Measurements from ENCODE around the gene CUL2.

Gene CUL2

DNA sequence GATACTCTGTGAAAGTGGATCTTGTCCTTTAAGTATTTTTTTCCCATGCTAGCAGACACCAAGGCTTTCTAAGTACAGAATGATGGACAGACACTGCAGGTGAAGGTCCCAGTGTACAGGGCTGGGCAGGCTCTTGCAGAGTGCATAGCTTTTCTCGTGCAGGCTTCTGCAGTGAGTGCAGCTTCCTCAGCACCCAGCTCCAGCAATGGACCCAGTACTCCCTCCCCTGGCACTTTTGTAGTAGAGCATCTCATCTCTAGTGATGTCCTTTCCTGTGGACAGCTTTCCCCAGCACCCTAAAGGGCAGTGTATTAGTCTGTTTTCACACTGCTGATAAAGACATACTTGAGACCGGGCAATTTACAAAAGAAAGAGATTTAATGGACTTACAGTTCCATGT is 104.3 kb downstream of the CUL2 start:
- no peak overlapping the region for H3K9ac ChIP-seq (ENCODE audit: low read length)
- no peaks in the 10 kb centered on the region for H3K27me3 ChIP-seq (ENCODE audit: low read length)
- peaks cover 8% of the 10 kb centered on the region; the same call in 1 of the 2 replicates for H3K9me3 ChIP-seq (ENCODE audit: insufficient read depth, low read length)
- no peaks in the 10 kb centered on the region for H3K79me2 ChIP-seq (ENCODE audit: insufficient read depth, low read length)
- H3K36me3 ChIP-seq (ENCODE audit: low read length): no peaks in the 10 kb centered on the region
- no peak overlapping the region for H3K4me2 ChIP-seq (ENCODE audit: low read depth, low read length, poor library complexity, severe bottlenecking)
- H3K9me2 ChIP-seq (replicated peaks; ENCODE audit: insufficient read depth, low read length): no peaks in the 10 kb centered on the region
- H3K27ac ChIP-seq (ENCODE audit: low read depth, low read length): no peak overlapping the region
- H3F3A ChIP-seq (ENCODE audit: insufficient read depth): no peaks in the 10 kb centered on the region
- TF ChIP-seq EZH2phosphoT487 (conservative IDR thresholded peaks at IDR 0.05; ENCODE audit: low read length): no peak
- TF ChIP-seq, protein P1, sequence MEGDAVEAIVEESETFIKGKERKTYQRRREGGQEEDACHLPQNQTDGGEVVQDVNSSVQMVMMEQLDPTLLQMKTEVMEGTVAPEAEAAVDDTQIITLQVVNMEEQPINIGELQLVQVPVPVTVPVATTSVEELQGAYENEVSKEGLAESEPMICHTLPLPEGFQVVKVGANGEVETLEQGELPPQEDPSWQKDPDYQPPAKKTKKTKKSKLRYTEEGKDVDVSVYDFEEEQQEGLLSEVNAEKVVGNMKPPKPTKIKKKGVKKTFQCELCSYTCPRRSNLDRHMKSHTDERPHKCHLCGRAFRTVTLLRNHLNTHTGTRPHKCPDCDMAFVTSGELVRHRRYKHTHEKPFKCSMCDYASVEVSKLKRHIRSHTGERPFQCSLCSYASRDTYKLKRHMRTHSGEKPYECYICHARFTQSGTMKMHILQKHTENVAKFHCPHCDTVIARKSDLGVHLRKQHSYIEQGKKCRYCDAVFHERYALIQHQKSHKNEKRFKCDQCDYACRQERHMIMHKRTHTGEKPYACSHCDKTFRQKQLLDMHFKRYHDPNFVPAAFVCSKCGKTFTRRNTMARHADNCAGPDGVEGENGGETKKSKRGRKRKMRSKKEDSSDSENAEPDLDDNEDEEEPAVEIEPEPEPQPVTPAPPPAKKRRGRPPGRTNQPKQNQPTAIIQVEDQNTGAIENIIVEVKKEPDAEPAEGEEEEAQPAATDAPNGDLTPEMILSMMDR (IDR thresholded peaks at IDR 0.05; ENCODE audit: insufficient read depth, low read length, poor library complexity, severe bottlenecking): no peak
- H2AFZ ChIP-seq (ENCODE audit: low read depth, low read length, severe bottlenecking): no peak overlapping the region
- H3K4me3 ChIP-seq (ENCODE audit: insufficient read depth, low read length, poor library complexity, severe bottlenecking): no peak overlapping the region
- no peaks in the 10 kb centered on the region for H4K20me1 ChIP-seq (ENCODE audit: low read depth, low read length)

GRCh38 chr10:34985146-34985545 is 105.0 kb downstream of the CUL2 start:
- no peaks in the 10 kb centered on the region for H3K36me3 ChIP-seq (ENCODE audit: low read length)

GRCh38 chr10:34981844-34982243 is 108.3 kb downstream of the CUL2 start:
- no peak overlapping the region for H3K4me3 ChIP-seq (ENCODE audit: insufficient read depth, low read length, poor library complexity, severe bottlenecking)
- H2AFZ ChIP-seq (ENCODE audit: low read depth, low read length, severe bottlenecking): no peak overlapping the region
- no peak overlapping the region for H3K9ac ChIP-seq (ENCODE audit: low read length)
- no peaks in the 10 kb centered on the region for H3K9me2 ChIP-seq (replicated peaks; ENCODE audit: insufficient read depth, low read length)
- H3F3A ChIP-seq (ENCODE audit: insufficient read depth): no peaks in the 10 kb centered on the region
- no peaks in the 10 kb centered on the region for H4K20me1 ChIP-seq (ENCODE audit: low read depth, low read length)
- peaks cover 8% of the 10 kb centered on the region; the same call in 1 of the 2 replicates for H3K9me3 ChIP-seq (ENCODE audit: insufficient read depth, low read length)
- no peak overlapping the region for H3K27ac ChIP-seq (ENCODE audit: low read depth, low read length)
- H3K27me3 ChIP-seq (ENCODE audit: low read length): no peaks in the 10 kb centered on the region
- H3K4me2 ChIP-seq (ENCODE audit: low read depth, low read length, poor library complexity, severe bottlenecking): no peak overlapping the region
- no peaks in the 10 kb centered on the region for H3K36me3 ChIP-seq (ENCODE audit: low read length)
- TF ChIP-seq, protein P1 (IDR thresholded peaks at IDR 0.05; ENCODE audit: insufficient read depth, low read length, poor library complexity, severe bottlenecking): no peak
- TF ChIP-seq EZH2phosphoT487 (conservative IDR thresholded peaks at IDR 0.05; ENCODE audit: low read length): no peak
- H3K79me2 ChIP-seq (ENCODE audit: insufficient read depth, low read length): no peaks in the 10 kb centered on the region

More at GRCh38 chr10:34985146-34985545, 105.0 kb downstream of the CUL2 start:
- H2AFZ ChIP-seq (ENCODE audit: low read depth, low read length, severe bottlenecking): no peak overlapping the region
- no peaks in the 10 kb centered on the region for H3K27me3 ChIP-seq (ENCODE audit: low read length)
- no peaks in the 10 kb centered on the region for H3K79me2 ChIP-seq (ENCODE audit: insufficient read depth, low read length)
- no peaks in the 10 kb centered on the region for H3F3A ChIP-seq (ENCODE audit: insufficient read depth)
- no peak overlapping the region for H3K9ac ChIP-seq (ENCODE audit: low read length)
- no peak overlapping the region for H3K4me3 ChIP-seq (ENCODE audit: insufficient read depth, low read length, poor library complexity, severe bottlenecking)
- no peaks in the 10 kb centered on the region for H3K9me2 ChIP-seq (replicated peaks; ENCODE audit: insufficient read depth, low read length)
- H4K20me1 ChIP-seq (ENCODE audit: low read depth, low read length): no peaks in the 10 kb centered on the region
- H3K9me3 ChIP-seq (ENCODE audit: insufficient read depth, low read length): peaks cover 8% of the 10 kb centered on the region; the same call in 1 of the 2 replicates
- H3K27ac ChIP-seq (ENCODE audit: low read depth, low read length): no peak overlapping the region
- no peak overlapping the region for H3K4me2 ChIP-seq (ENCODE audit: low read depth, low read length, poor library complexity, severe bottlenecking)
- no peak for TF ChIP-seq EZH2phosphoT487 (conservative IDR thresholded peaks at IDR 0.05; ENCODE audit: low read length)
- TF ChIP-seq, protein P1 (IDR thresholded peaks at IDR 0.05; ENCODE audit: insufficient read depth, low read length, poor library complexity, severe bottlenecking): no peak
